Measurements from ENCODE around the gene PLA2G4B. TPM values are rescaled to one million over a fixed set of nuclear protein-coding genes. Genes with fewer than 3 reads are reported as not detected.

PLA2G4B gene
- total RNA-seq, 1 donor from 2014 or later, result 1.8 TPM

DNA sequence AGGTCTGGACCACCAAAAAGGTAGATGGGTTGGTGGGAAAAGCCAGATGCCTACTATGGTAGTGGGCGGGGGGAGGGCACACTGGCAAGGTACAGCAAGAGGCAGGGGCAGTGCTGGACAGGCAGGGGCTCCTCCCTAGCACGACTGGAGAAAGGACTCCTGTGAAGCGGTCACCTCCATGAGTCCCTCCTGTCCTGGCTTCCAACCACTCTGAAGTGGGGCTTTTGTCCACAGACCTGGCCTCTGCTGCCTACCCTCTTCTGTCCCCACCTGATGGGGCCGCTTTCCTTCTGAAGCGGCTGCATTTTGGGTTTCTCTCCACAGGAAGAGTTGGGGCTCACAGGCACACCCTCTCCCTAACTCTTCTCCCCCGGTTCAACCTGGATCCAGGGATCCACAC, 57.9 kb downstream of the PLA2G4B start:
- no peak overlapping the region for H3K27ac Mint-ChIP-seq (ENCODE audit: unreplicated experiment)
- no peaks in the 10 kb centered on the region for H3K9me3 ChIP-seq (ENCODE audit: insufficient read depth, low read depth, low read length)
- DNase-seq (ENCODE audit: low read depth) (no peak), FAIRE-seq (no peak)
- H3K4me2 ChIP-seq (ENCODE audit: low read length), result no peak overlapping the region
- H3K27me3 ChIP-seq (ENCODE audit: insufficient read depth, low read length), result no peaks in the 10 kb centered on the region
- H3K36me3 Mint-ChIP-seq (ENCODE audit: low read depth, unreplicated experiment), result peaks cover 24% of the 10 kb centered on the region
- peaks cover 2% of the 10 kb centered on the region for H4K20me1 ChIP-seq (ENCODE audit: insufficient read depth, low read length)
- no peak overlapping the region for H3K4me3 ChIP-seq (ENCODE audit: insufficient read depth, low read depth, low read length)
- TF ChIP-seq EZH2 (IDR thresholded peaks at IDR 0.05; ENCODE audit: insufficient read depth, low read length), result no peak
- TF ChIP-seq, protein P1, sequence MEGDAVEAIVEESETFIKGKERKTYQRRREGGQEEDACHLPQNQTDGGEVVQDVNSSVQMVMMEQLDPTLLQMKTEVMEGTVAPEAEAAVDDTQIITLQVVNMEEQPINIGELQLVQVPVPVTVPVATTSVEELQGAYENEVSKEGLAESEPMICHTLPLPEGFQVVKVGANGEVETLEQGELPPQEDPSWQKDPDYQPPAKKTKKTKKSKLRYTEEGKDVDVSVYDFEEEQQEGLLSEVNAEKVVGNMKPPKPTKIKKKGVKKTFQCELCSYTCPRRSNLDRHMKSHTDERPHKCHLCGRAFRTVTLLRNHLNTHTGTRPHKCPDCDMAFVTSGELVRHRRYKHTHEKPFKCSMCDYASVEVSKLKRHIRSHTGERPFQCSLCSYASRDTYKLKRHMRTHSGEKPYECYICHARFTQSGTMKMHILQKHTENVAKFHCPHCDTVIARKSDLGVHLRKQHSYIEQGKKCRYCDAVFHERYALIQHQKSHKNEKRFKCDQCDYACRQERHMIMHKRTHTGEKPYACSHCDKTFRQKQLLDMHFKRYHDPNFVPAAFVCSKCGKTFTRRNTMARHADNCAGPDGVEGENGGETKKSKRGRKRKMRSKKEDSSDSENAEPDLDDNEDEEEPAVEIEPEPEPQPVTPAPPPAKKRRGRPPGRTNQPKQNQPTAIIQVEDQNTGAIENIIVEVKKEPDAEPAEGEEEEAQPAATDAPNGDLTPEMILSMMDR (IDR thresholded peaks at IDR 0.05; ENCODE audit: insufficient read depth, low read depth, low read length), result no peak
- H3K36me3 ChIP-seq (ENCODE audit: insufficient read depth, low read length), result peaks cover 13% of the 10 kb centered on the region
- no peak overlapping the region for H3K27ac ChIP-seq (ENCODE audit: low read depth, low read length)
- no peak overlapping the region for H3K9ac ChIP-seq (ENCODE audit: low read length)
- H3K9me3 Mint-ChIP-seq (ENCODE audit: unreplicated experiment), result no peaks in the 10 kb centered on the region
- H3K79me2 ChIP-seq (ENCODE audit: insufficient read depth, low read length), result no peaks in the 10 kb centered on the region
- H2AFZ ChIP-seq (ENCODE audit: low read depth, low read length), result no peak overlapping the region
- peaks cover 15% of the 10 kb centered on the region for H3K4me1 Mint-ChIP-seq (ENCODE audit: low read depth, unreplicated experiment)
- peaks cover 16% of the 10 kb centered on the region for H3K4me1 ChIP-seq (ENCODE audit: insufficient read depth, low read length)
- H3K27me3 Mint-ChIP-seq (ENCODE audit: low read depth, unreplicated experiment), result no peaks in the 10 kb centered on the region
- no peak overlapping the region for H3K4me3 Mint-ChIP-seq (ENCODE audit: unreplicated experiment)

DNA sequence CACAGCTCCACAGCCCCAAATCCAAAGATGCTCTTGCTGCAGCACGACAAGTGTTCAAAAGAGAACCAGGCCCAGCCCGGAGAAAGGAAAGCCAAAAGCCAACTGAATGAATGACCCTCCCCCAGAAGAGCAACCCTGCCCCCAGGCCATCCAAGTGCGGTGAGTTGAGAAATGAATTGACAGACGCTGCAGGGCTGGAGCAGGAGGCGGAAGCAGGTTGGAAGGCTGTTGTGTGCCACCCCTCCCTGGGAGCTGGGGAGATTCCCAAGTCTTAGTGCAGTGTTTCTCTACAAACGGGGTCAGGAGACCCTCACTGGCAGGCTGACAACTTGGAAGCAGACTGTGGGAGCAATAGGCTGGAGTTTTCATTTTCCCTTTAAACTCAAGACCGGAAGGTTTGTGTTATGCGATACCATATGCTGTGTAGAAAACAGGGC, 58.7 kb downstream of the PLA2G4B start:
- H3K4me1 ChIP-seq (ENCODE audit: insufficient read depth, low read length), result peaks cover 16% of the 10 kb centered on the region
- FAIRE-seq (no peak), DNase-seq (ENCODE audit: low read depth) (no peak)
- peaks cover 13% of the 10 kb centered on the region for H3K36me3 ChIP-seq (ENCODE audit: insufficient read depth, low read length)
- peaks cover 10% of the 10 kb centered on the region for H4K20me1 ChIP-seq (ENCODE audit: insufficient read depth, low read length)
- H3K79me2 ChIP-seq (ENCODE audit: insufficient read depth, low read length), result no peaks in the 10 kb centered on the region
- no peak overlapping the region for H3K27ac ChIP-seq (ENCODE audit: low read depth, low read length)
- no peaks in the 10 kb centered on the region for H3K27me3 ChIP-seq (ENCODE audit: insufficient read depth, low read length)
- H3K4me3 ChIP-seq (ENCODE audit: insufficient read depth, low read depth, low read length), result no peak overlapping the region
- H3K9me3 ChIP-seq (ENCODE audit: insufficient read depth, low read depth, low read length), result no peaks in the 10 kb centered on the region
- no peaks in the 10 kb centered on the region for H3K9me3 Mint-ChIP-seq (ENCODE audit: unreplicated experiment)
- TF ChIP-seq EZH2 (IDR thresholded peaks at IDR 0.05; ENCODE audit: insufficient read depth, low read length), result no peak
- TF ChIP-seq, protein P1 (IDR thresholded peaks at IDR 0.05; ENCODE audit: insufficient read depth, low read depth, low read length), result no peak
- no peak overlapping the region for H3K4me2 ChIP-seq (ENCODE audit: low read length)
- H3K4me1 Mint-ChIP-seq (ENCODE audit: low read depth, unreplicated experiment), result peaks cover 15% of the 10 kb centered on the region
- peaks cover 28% of the 10 kb centered on the region for H3K36me3 Mint-ChIP-seq (ENCODE audit: low read depth, unreplicated experiment)
- no peak overlapping the region for H3K4me3 Mint-ChIP-seq (ENCODE audit: unreplicated experiment)
- H2AFZ ChIP-seq (ENCODE audit: low read depth, low read length), result no peak overlapping the region
- H3K9ac ChIP-seq (ENCODE audit: low read length), result no peak overlapping the region
- no peaks in the 10 kb centered on the region for H3K27me3 Mint-ChIP-seq (ENCODE audit: low read depth, unreplicated experiment)
- no peak overlapping the region for H3K27ac Mint-ChIP-seq (ENCODE audit: unreplicated experiment)

Small RNA genes lying within 50 kb of the gene (microRNA-seq; reads per million reads assigned to microRNA genes)
- gene MIR4310, result not detected

Other genes with a start within 250 kb of the PLA2G4B start
- 28.4 and 32.6 TPM in 2 replicates for gene MGA, start 178.4 kb upstream of the PLA2G4B start, total RNA-seq
- gene MAPKBP1, start 64.4 kb upstream of the PLA2G4B start, total RNA-seq, result 30.8 and 30.9 TPM in 2 replicates
- gene JMJD7, start 10.8 kb upstream of the PLA2G4B start, total RNA-seq, result 5.7 and 7.6 TPM in 2 replicates
- 5.3 and 6.7 TPM in 2 replicates for gene SPTBN5, start 55.2 kb downstream of the PLA2G4B start, total RNA-seq
- 46.4 and 51.4 TPM in 2 replicates for gene EHD4, start 133.7 kb downstream of the PLA2G4B start, total RNA-seq
- not detected in 2 replicates for gene PLA2G4E, start 182.2 kb downstream of the PLA2G4B start, total RNA-seq

Data from astrocyte (in vitro differentiated cells and primary cell).